Smooth muscle cell (in vitro differentiated cells): Measurements from ENCODE around the gene SNCG. TPM values are rescaled to one million over a fixed set of nuclear protein-coding genes. Genes with fewer than 3 reads are reported as not detected.

ENCODE experiments used
- DNase-seq: peaks from one replicate; lab custom pipeline; 2025; ENCODE audit not compliant: unreplicated experiment; lab: John Stamatoyannopoulos, UW
- H2AFZ ChIP-seq: fragments of 200-600 bp; sonication (generic); 2 replicates; pipeline ENCODE4 v1.6.0; 2016; ENCODE audit warnings: antibody characterized with exemption, low read depth, mild to moderate bottlenecking
- H3F3A ChIP-seq: fragments of 200-600 bp; sonication (generic); 2 replicates; pipeline ENCODE4 v1.6.0; 2017; ENCODE audit warnings: antibody characterized with exemption, low read depth
- H3K27ac ChIP-seq: fragments of 200-600 bp; sonication (generic); 2 replicates; pipeline ENCODE4 v1.5.1; 2016; ENCODE audit warnings: low read depth, mild to moderate bottlenecking
- H3K27me3 ChIP-seq: fragments of 200-600 bp; sonication (generic); 2 replicates; pipeline ENCODE4 v1.6.1; 2016; ENCODE audit warnings: low read depth, mild to moderate bottlenecking
- H3K36me3 ChIP-seq: fragments of 200-600 bp; sonication (generic); 2 replicates; pipeline ENCODE4 v1.5.1; 2016; ENCODE audit warnings: low read depth
- H3K4me1 ChIP-seq: fragments of 200-600 bp; sonication (generic); 2 replicates; pipeline ENCODE4 v1.5.1; 2016; ENCODE audit warnings: low read depth
- H3K4me2 ChIP-seq: fragments of 200-600 bp; sonication (generic); 2 replicates; pipeline ENCODE4 v1.6.0; 2016; ENCODE audit warnings: mild to moderate bottlenecking
- H3K4me3 ChIP-seq: fragments of 200-600 bp; sonication (generic); 2 replicates; pipeline ENCODE4 v1.5.1; 2016; ENCODE audit warnings: mild to moderate bottlenecking
- H3K79me2 ChIP-seq: fragments of 200-600 bp; sonication (generic); 2 replicates; pipeline ENCODE4 v1.6.0; 2016; ENCODE audit warnings: low read depth, mild to moderate bottlenecking
- H3K9ac ChIP-seq: fragments of 200-600 bp; sonication (generic); 2 replicates; pipeline ENCODE4 v1.6.0; 2016; ENCODE audit warnings: low read depth
- H3K9me3 ChIP-seq: fragments of 200-600 bp; sonication (generic); replicated peaks from 2 replicates; pipeline ENCODE4 v1.5.1; 2016; ENCODE audit warnings: low read depth
- H4K20me1 ChIP-seq: fragments of 200-600 bp; sonication (generic); 2 replicates; pipeline ENCODE4 v1.6.0; 2016; ENCODE audit warnings: low read depth
- CTCF ChIP-seq: fragments of 200-600 bp; sonication (generic); IDR thresholded peaks from 2 replicates; pipeline ENCODE4 v1.5.1; 2017; ENCODE audit warnings: borderline replicate concordance, mild to moderate bottlenecking, antibody characterized with exemption; ENCODE audit not compliant: insufficient read depth, poor library complexity, severe bottlenecking
- WGBS: methylation state at CpG from one replicate; pipeline ENCODE4 v1.1.7; 2016; ENCODE audit warnings: low lambda C conversion rate; 5-methylcytosine and 5-hydroxymethylcytosine counted together
- polyA plus RNA-seq: library from polyadenylated mRNA; unstranded; fragments of >200 nt; fragmentation: Nextera tagmentation; extraction: Ambion mirVana; gene quantifications from 2 replicates; pipeline ENCODE4 v1.2.1, GENCODE V29; 2016
- total RNA-seq: library from RNA; depleted of rRNA; stranded (reverse); fragments of >200 nt; gene quantifications from 2 replicates; pipeline ENCODE4 v1.2.3, GENCODE V29; 2014

SNCG gene
- total and polyA plus RNA-seq, 2 experiments from 2014 or later = 2.3 to 6.7 TPM

- TF ChIP-seq CTCF = no peak
- Histone ChIP-seq H3K27me3 (no peaks in the 10 kb centered on the region), H3K4me3 (no peak overlapping the region), H3K27ac (no peak overlapping the region), H3K79me2 (no peaks in the 10 kb centered on the region), H3F3A (no peaks in the 10 kb centered on the region), H3K4me1 (no peaks in the 10 kb centered on the region), H4K20me1 (no peaks in the 10 kb centered on the region), H2AFZ (no peak overlapping the region), H3K9me3 (no peaks in the 10 kb centered on the region), H3K36me3 (no peaks in the 10 kb centered on the region), H3K4me2 (no peak overlapping the region), H3K9ac (no peak overlapping the region)
- 94% methylated on average over 4 of the region's 4 CpGs for WGBS
- no peak for DNase-seq
These were observed 14.4 kb upstream of the SNCG start for GRCh38 chr10:86944031-86944419.

GRCh38 chr10:86944471-86944870 is 13.9 kb upstream of the SNCG start:
- Histone ChIP-seq H3K4me1 (no peaks in the 10 kb centered on the region), H3K4me3 (no peak overlapping the region), H3K27ac (no peak overlapping the region), H4K20me1 (no peaks in the 10 kb centered on the region), H3K9me3 (no peaks in the 10 kb centered on the region), H3K27me3 (no peaks in the 10 kb centered on the region), H2AFZ (no peak overlapping the region), H3F3A (no peaks in the 10 kb centered on the region), H3K9ac (no peak overlapping the region), H3K4me2 (no peak overlapping the region), H3K36me3 (no peaks in the 10 kb centered on the region), H3K79me2 (no peaks in the 10 kb centered on the region)
- TF ChIP-seq CTCF = no peak
- DNase-seq = no peak

- Histone ChIP-seq H2AFZ (no peak overlapping the region), H4K20me1 (no peaks in the 10 kb centered on the region), H3K9me3 (no peaks in the 10 kb centered on the region), H3K36me3 (no peaks in the 10 kb centered on the region), H3K79me2 (no peaks in the 10 kb centered on the region), H3K4me3 (no peak overlapping the region), H3K4me2 (no peak overlapping the region), H3F3A (no peaks in the 10 kb centered on the region), H3K9ac (no peak overlapping the region), H3K27ac (no peak overlapping the region), H3K27me3 (no peaks in the 10 kb centered on the region), H3K4me1 (no peaks in the 10 kb centered on the region)
- 91% methylated on average over 3 of the region's 3 CpGs for WGBS
- no peak for TF ChIP-seq CTCF
- no peak for DNase-seq
These were observed 13.5 kb upstream of the SNCG start for GRCh38 chr10:86944907-86945306.

- no peaks in the 10 kb centered on the region for H3K36me3 ChIP-seq
- DNase-seq = no peak
- H3K9ac ChIP-seq = no peak overlapping the region
- no peaks in the 10 kb centered on the region for H3K27me3 ChIP-seq
- H3K9me3 ChIP-seq = no peaks in the 10 kb centered on the region
- H3K4me2 ChIP-seq = no peak overlapping the region
- 70% methylated on average over 18 of the region's 18 CpGs for WGBS
- no peaks in the 10 kb centered on the region for H4K20me1 ChIP-seq
- H2AFZ ChIP-seq = no peak overlapping the region
- peak; percentile 12 for TF ChIP-seq CTCF
- no peaks in the 10 kb centered on the region for H3K4me1 ChIP-seq
- no peaks in the 10 kb centered on the region for H3K79me2 ChIP-seq
- no peak overlapping the region for H3K4me3 ChIP-seq
- H3F3A ChIP-seq = no peaks in the 10 kb centered on the region
- H3K27ac ChIP-seq = no peak overlapping the region
These were observed 12.8 kb upstream of the SNCG start for GRCh38 chr10:86945361-86946212.
